Measurements from ENCODE around the gene CR2. TPM values are rescaled to one million over a fixed set of nuclear protein-coding genes. Genes with fewer than 3 reads are reported as not detected.
"Not testable (repeated sequence)": the region's sequence is repeated elsewhere in the genome, so short reads cannot be mapped to it uniquely, and the experiment has no call there.

The CR2 gene
- total RNA-seq, 1 donor from 2014 or later = not detected

- H3K4me1 ChIP-seq (ENCODE audit: control insufficient read depth in 3 of 3, insufficient read depth in 3 of 3, low read length in 3 of 3) = no peaks in the 10 kb centered on the region
- no peak overlapping the region for H3K9ac ChIP-seq (ENCODE audit: low read depth in 1 of 3, low read length in 3 of 3)
- H3K27me3 ChIP-seq (ENCODE audit: control insufficient read depth in 3 of 3, insufficient read depth in 3 of 3, low read length in 3 of 3) = peaks cover 0 to 5% (median 0%) of the 10 kb centered on the region in 3 donors
- H3K36me3 ChIP-seq (ENCODE audit: control insufficient read depth in 3 of 3, insufficient read depth in 3 of 3, low read length in 3 of 3) = no peaks in the 10 kb centered on the region
- H3K4me3 ChIP-seq (ENCODE audit: low read length in 3 of 3) = no peak overlapping the region
- no peak overlapping the region for H3K27ac ChIP-seq (ENCODE audit: low read depth, low read length)
- H3K9me3 ChIP-seq (ENCODE audit: control insufficient read depth in 3 of 3, low read length in 3 of 3) = no peaks in the 10 kb centered on the region
Measured at GRCh38 chr1:207470927-207471326, 16.8 kb downstream of the CR2 start.

- Histone ChIP-seq H3K27me3 (ENCODE audit: control insufficient read depth in 3 of 3, insufficient read depth in 3 of 3, low read length in 3 of 3) (peaks cover 0 to 5% (median 0%) of the 10 kb centered on the region in 3 donors), H3K9me3 (ENCODE audit: control insufficient read depth in 3 of 3, low read length in 3 of 3) (no peaks in the 10 kb centered on the region), H3K4me3 (ENCODE audit: low read length in 3 of 3) (no peak overlapping the region), H3K36me3 (ENCODE audit: control insufficient read depth in 3 of 3, insufficient read depth in 3 of 3, low read length in 3 of 3) (no peaks in the 10 kb centered on the region), H3K4me1 (ENCODE audit: control insufficient read depth in 3 of 3, insufficient read depth in 3 of 3, low read length in 3 of 3) (no peaks in the 10 kb centered on the region), H3K27ac (ENCODE audit: low read depth, low read length) (no peak overlapping the region), H3K9ac (ENCODE audit: low read depth in 1 of 3, low read length in 3 of 3) (no peak overlapping the region)
Measured at GRCh38 chr1:207474210-207474609, 20.1 kb downstream of the CR2 start.

- no peak overlapping the region for H3K9ac ChIP-seq (ENCODE audit: low read depth in 1 of 3, low read length in 3 of 3)
- no peaks in the 10 kb centered on the region for H3K9me3 ChIP-seq (ENCODE audit: control insufficient read depth in 3 of 3, low read length in 3 of 3)
- H3K4me1 ChIP-seq (ENCODE audit: control insufficient read depth in 3 of 3, insufficient read depth in 3 of 3, low read length in 3 of 3) = no peaks in the 10 kb centered on the region
- H3K27ac ChIP-seq (ENCODE audit: low read depth, low read length) = no peak overlapping the region
- peaks cover 0 to 9% (median 0%) of the 10 kb centered on the region in 3 donors for H3K27me3 ChIP-seq (ENCODE audit: control insufficient read depth in 3 of 3, insufficient read depth in 3 of 3, low read length in 3 of 3)
- H3K4me3 ChIP-seq (ENCODE audit: low read length in 3 of 3) = no peak overlapping the region
- H3K36me3 ChIP-seq (ENCODE audit: control insufficient read depth in 3 of 3, insufficient read depth in 3 of 3, low read length in 3 of 3) = no peaks in the 10 kb centered on the region
Measured at GRCh38 chr1:207486198-207486597, 32.1 kb downstream of the CR2 start.

- H3K9me3 ChIP-seq (ENCODE audit: control insufficient read depth in 3 of 3, low read length in 3 of 3) = no peaks in the 10 kb centered on the region
- H3K27me3 ChIP-seq (ENCODE audit: control insufficient read depth in 3 of 3, insufficient read depth in 3 of 3, low read length in 3 of 3) = peaks cover 4 to 15% (median 9%) of the 10 kb centered on the region in 3 donors
- H3K4me1 ChIP-seq (ENCODE audit: control insufficient read depth in 3 of 3, insufficient read depth in 3 of 3, low read length in 3 of 3) = no peaks in the 10 kb centered on the region
- H3K36me3 ChIP-seq (ENCODE audit: control insufficient read depth in 3 of 3, insufficient read depth in 3 of 3, low read length in 3 of 3) = no peaks in the 10 kb centered on the region
- H3K4me3 ChIP-seq (ENCODE audit: low read length in 3 of 3) = no peak overlapping the region
- no peak overlapping the region for H3K9ac ChIP-seq (ENCODE audit: low read depth in 1 of 3, low read length in 3 of 3)
- no peak overlapping the region for H3K27ac ChIP-seq (ENCODE audit: low read depth, low read length)
Measured at GRCh38 chr1:207487636-207488035, 33.5 kb downstream of the CR2 start.

- Histone ChIP-seq H3K9me3 (ENCODE audit: control insufficient read depth in 3 of 3, low read length in 3 of 3) (no peaks in the 10 kb centered on the region), H3K27ac (ENCODE audit: low read depth, low read length) (no peak overlapping the region), H3K9ac (ENCODE audit: low read depth in 1 of 3, low read length in 3 of 3) (no peak overlapping the region), H3K4me1 (ENCODE audit: control insufficient read depth in 3 of 3, insufficient read depth in 3 of 3, low read length in 3 of 3) (peaks cover 0 to 4% (median 0%) of the 10 kb centered on the region in 3 donors), H3K36me3 (ENCODE audit: control insufficient read depth in 3 of 3, insufficient read depth in 3 of 3, low read length in 3 of 3) (no peaks in the 10 kb centered on the region), H3K4me3 (ENCODE audit: low read length in 3 of 3) (no peak overlapping the region), H3K27me3 (ENCODE audit: control insufficient read depth in 3 of 3, insufficient read depth in 3 of 3, low read length in 3 of 3) (peaks cover 31 to 43% (median 41%) of the 10 kb centered on the region in 3 donors)
Measured at GRCh38 chr1:207493212-207493611, 39.1 kb downstream of the CR2 start.

- Histone ChIP-seq H3K9ac (ENCODE audit: low read depth in 1 of 3, low read length in 3 of 3) (no peak overlapping the region), H3K9me3 (ENCODE audit: control insufficient read depth in 3 of 3, low read length in 3 of 3) (no peaks in the 10 kb centered on the region), H3K4me3 (ENCODE audit: low read length in 3 of 3) (no peak overlapping the region), H3K4me1 (ENCODE audit: control insufficient read depth in 3 of 3, insufficient read depth in 3 of 3, low read length in 3 of 3) (peaks cover 0 to 4% (median 0%) of the 10 kb centered on the region in 3 donors), H3K27ac (ENCODE audit: low read depth, low read length) (no peak overlapping the region), H3K36me3 (ENCODE audit: control insufficient read depth in 3 of 3, insufficient read depth in 3 of 3, low read length in 3 of 3) (no peaks in the 10 kb centered on the region), H3K27me3 (ENCODE audit: control insufficient read depth in 3 of 3, insufficient read depth in 3 of 3, low read length in 3 of 3) (peaks cover 31 to 43% (median 42%) of the 10 kb centered on the region in 3 donors)
Measured at GRCh38 chr1:207494171-207494570, 40.0 kb downstream of the CR2 start.

- not testable (repeated sequence) for H3K9me3 ChIP-seq (ENCODE audit: control insufficient read depth in 3 of 3, low read length in 3 of 3); H3K9ac ChIP-seq (ENCODE audit: low read depth in 1 of 3, low read length in 3 of 3); H3K36me3 ChIP-seq (ENCODE audit: control insufficient read depth in 3 of 3, insufficient read depth in 3 of 3, low read length in 3 of 3); H3K4me3 ChIP-seq (ENCODE audit: low read length in 3 of 3); H3K27ac ChIP-seq (ENCODE audit: low read depth, low read length); H3K4me1 ChIP-seq (ENCODE audit: control insufficient read depth in 3 of 3, insufficient read depth in 3 of 3, low read length in 3 of 3)
- peaks cover 38 to 43% (median 42%) of the 10 kb centered on the region in 3 donors for H3K27me3 ChIP-seq (ENCODE audit: control insufficient read depth in 3 of 3, insufficient read depth in 3 of 3, low read length in 3 of 3)
Measured at GRCh38 chr1:207495281-207495680, 41.2 kb downstream of the CR2 start.

GRCh38 chr1:207495801-207496792, 42.0 kb downstream of the CR2 start, which contains the start of gene CR1:
Gene CR1, plus strand, starts transcription at chr1:207496157. Its CDS starts 111 bp downstream, at chr1:207496268.
- Histone ChIP-seq H3K27ac (ENCODE audit: low read depth, low read length) (no peak within 1 kb of the TSS), H3K9me3 (ENCODE audit: control insufficient read depth in 3 of 3, low read length in 3 of 3) (no peaks in the 10 kb centered on the region), H3K27me3 (ENCODE audit: control insufficient read depth in 3 of 3, insufficient read depth in 3 of 3, low read length in 3 of 3) (peaks cover 36 to 43% (median 42%) of the 10 kb centered on the region in 3 donors), H3K4me1 (ENCODE audit: control insufficient read depth in 3 of 3, insufficient read depth in 3 of 3, low read length in 3 of 3) (peaks cover 0 to 4% (median 0%) of the 10 kb centered on the region in 3 donors), H3K4me3 (ENCODE audit: low read length in 3 of 3) (peak within 1 kb of the TSS in 2 of 3 donors; percentile 29 to 58), H3K36me3 (ENCODE audit: control insufficient read depth in 3 of 3, insufficient read depth in 3 of 3, low read length in 3 of 3) (no peaks in the 10 kb centered on the region), H3K9ac (ENCODE audit: low read depth in 1 of 3, low read length in 3 of 3) (peak within 1 kb of the TSS in 1 of 3 donors; percentile 32)

- H3K4me1 ChIP-seq (ENCODE audit: control insufficient read depth in 3 of 3, insufficient read depth in 3 of 3, low read length in 3 of 3) = peaks cover 0 to 4% (median 0%) of the 10 kb centered on the region in 3 donors
- no peak overlapping the region for H3K4me3 ChIP-seq (ENCODE audit: low read length in 3 of 3)
- H3K27ac ChIP-seq (ENCODE audit: low read depth, low read length) = no peak overlapping the region
- no peak overlapping the region for H3K9ac ChIP-seq (ENCODE audit: low read depth in 1 of 3, low read length in 3 of 3)
- H3K27me3 ChIP-seq (ENCODE audit: control insufficient read depth in 3 of 3, insufficient read depth in 3 of 3, low read length in 3 of 3) = peaks cover 34 to 46% (median 36%) of the 10 kb centered on the region in 3 donors
- H3K36me3 ChIP-seq (ENCODE audit: control insufficient read depth in 3 of 3, insufficient read depth in 3 of 3, low read length in 3 of 3) = no peaks in the 10 kb centered on the region
- H3K9me3 ChIP-seq (ENCODE audit: control insufficient read depth in 3 of 3, low read length in 3 of 3) = no peaks in the 10 kb centered on the region
Measured at GRCh38 chr1:207497941-207498340, 43.8 kb downstream of the CR2 start.

GRCh38 chr1:207499573-207499972, 45.4 kb downstream of the CR2 start:
- H3K9me3 ChIP-seq (ENCODE audit: control insufficient read depth in 3 of 3, low read length in 3 of 3) = no peaks in the 10 kb centered on the region
- H3K4me3 ChIP-seq (ENCODE audit: low read length in 3 of 3) = no peak overlapping the region
- peaks cover 28 to 37% (median 33%) of the 10 kb centered on the region in 3 donors for H3K27me3 ChIP-seq (ENCODE audit: control insufficient read depth in 3 of 3, insufficient read depth in 3 of 3, low read length in 3 of 3)
- H3K9ac ChIP-seq (ENCODE audit: low read depth in 1 of 3, low read length in 3 of 3) = no peak overlapping the region
- H3K4me1 ChIP-seq (ENCODE audit: control insufficient read depth in 3 of 3, insufficient read depth in 3 of 3, low read length in 3 of 3) = peaks cover 0 to 4% (median 0%) of the 10 kb centered on the region in 3 donors
- H3K36me3 ChIP-seq (ENCODE audit: control insufficient read depth in 3 of 3, insufficient read depth in 3 of 3, low read length in 3 of 3) = no peaks in the 10 kb centered on the region
- no peak overlapping the region for H3K27ac ChIP-seq (ENCODE audit: low read depth, low read length)

Data from skeletal muscle tissue (tissue), 4 donors.